ENCODE measurements around the gene RAP1A. TPM values are rescaled to one million over a fixed set of nuclear protein-coding genes. Genes with fewer than 3 reads are reported as not detected.

The RAP1A gene
- polyA plus RNA-seq, 1 of the 3 experiments (the other 2 are of a cell fraction), result 17.7 TPM

- no peaks in the 10 kb centered on the region for H3K9me2 ChIP-seq
- peaks cover 99% of the 10 kb centered on the region for H3K79me2 ChIP-seq (ENCODE audit: insufficient read depth)
- H3K9ac ChIP-seq, result no peak overlapping the region
- peaks cover 57% of the 10 kb centered on the region for H4K20me1 ChIP-seq (ENCODE audit: insufficient read depth)
- DNase-seq, result no peak
- 75% methylated on average over 1 of the region's 1 CpG for WGBS (ENCODE audit: low lambda C conversion rate)
- no peak overlapping the region for H3K27ac ChIP-seq (ENCODE audit: low read depth in 2 of 2, low read length in 1 of 2)
- no peak overlapping the region for H3K4me2 ChIP-seq
- H3K27me3 ChIP-seq (ENCODE audit: insufficient read depth), result no peaks in the 10 kb centered on the region
- CTCF ChIA-PET, result no interaction called here
- TF ChIP-seq, protein P1, sequence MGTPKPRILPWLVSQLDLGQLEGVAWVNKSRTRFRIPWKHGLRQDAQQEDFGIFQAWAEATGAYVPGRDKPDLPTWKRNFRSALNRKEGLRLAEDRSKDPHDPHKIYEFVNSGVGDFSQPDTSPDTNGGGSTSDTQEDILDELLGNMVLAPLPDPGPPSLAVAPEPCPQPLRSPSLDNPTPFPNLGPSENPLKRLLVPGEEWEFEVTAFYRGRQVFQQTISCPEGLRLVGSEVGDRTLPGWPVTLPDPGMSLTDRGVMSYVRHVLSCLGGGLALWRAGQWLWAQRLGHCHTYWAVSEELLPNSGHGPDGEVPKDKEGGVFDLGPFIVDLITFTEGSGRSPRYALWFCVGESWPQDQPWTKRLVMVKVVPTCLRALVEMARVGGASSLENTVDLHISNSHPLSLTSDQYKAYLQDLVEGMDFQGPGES (IDR thresholded peaks at IDR 0.05; ENCODE audit: low read depth, low read length), result no peak
- TF ChIP-seq TCF12 (IDR thresholded peaks at IDR 0.05) (no peak), ZBTB33 (IDR thresholded peaks at IDR 0.05; ENCODE audit: borderline replicate concordance, low read depth) (no peak), NFIC (IDR thresholded peaks at IDR 0.05; ENCODE audit: borderline replicate concordance) (no peak), MXI1 (IDR thresholded peaks at IDR 0.05; ENCODE audit: low read depth, low read length) (no peak), TEAD4 (IDR thresholded peaks at IDR 0.05; ENCODE audit: borderline replicate concordance, insufficient read depth) (no peak), PBX3 (IDR thresholded peaks at IDR 0.05) (no peak), FOXM1 (IDR thresholded peaks at IDR 0.05; ENCODE audit: low read depth) (no peak), SMC3 (IDR thresholded peaks at IDR 0.05; ENCODE audit: low read depth, low read length) (no peak), TAF1 (IDR thresholded peaks at IDR 0.05; ENCODE audit: borderline replicate concordance, low read depth, low read length) (no peak), RXRA (IDR thresholded peaks at IDR 0.05; ENCODE audit: borderline replicate concordance, low read depth) (no peak), POLR2AphosphoS5 (IDR thresholded peaks at IDR 0.05; ENCODE audit: low read depth, low read length) (no peak), GABPA (IDR thresholded peaks at IDR 0.05; ENCODE audit: low read depth) (no peak), SIN3A (IDR thresholded peaks at IDR 0.05; ENCODE audit: borderline replicate concordance, low read depth, low read length) (no peak)
- TF ChIP-seq, protein P2, sequence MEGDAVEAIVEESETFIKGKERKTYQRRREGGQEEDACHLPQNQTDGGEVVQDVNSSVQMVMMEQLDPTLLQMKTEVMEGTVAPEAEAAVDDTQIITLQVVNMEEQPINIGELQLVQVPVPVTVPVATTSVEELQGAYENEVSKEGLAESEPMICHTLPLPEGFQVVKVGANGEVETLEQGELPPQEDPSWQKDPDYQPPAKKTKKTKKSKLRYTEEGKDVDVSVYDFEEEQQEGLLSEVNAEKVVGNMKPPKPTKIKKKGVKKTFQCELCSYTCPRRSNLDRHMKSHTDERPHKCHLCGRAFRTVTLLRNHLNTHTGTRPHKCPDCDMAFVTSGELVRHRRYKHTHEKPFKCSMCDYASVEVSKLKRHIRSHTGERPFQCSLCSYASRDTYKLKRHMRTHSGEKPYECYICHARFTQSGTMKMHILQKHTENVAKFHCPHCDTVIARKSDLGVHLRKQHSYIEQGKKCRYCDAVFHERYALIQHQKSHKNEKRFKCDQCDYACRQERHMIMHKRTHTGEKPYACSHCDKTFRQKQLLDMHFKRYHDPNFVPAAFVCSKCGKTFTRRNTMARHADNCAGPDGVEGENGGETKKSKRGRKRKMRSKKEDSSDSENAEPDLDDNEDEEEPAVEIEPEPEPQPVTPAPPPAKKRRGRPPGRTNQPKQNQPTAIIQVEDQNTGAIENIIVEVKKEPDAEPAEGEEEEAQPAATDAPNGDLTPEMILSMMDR (IDR thresholded peaks at IDR 0.05), result no peak
- TF ChIP-seq, protein P3, sequence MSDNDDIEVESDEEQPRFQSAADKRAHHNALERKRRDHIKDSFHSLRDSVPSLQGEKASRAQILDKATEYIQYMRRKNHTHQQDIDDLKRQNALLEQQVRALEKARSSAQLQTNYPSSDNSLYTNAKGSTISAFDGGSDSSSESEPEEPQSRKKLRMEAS (IDR thresholded peaks at IDR 0.05; ENCODE audit: low read depth), result no peak
- peaks cover 7 to 8% of the 10 kb centered on the region in 2 experiments; a peak in 3 of 4 replicates for H3K4me1 ChIP-seq (ENCODE audit: control insufficient read depth in 1 of 2, insufficient read depth in 2 of 2, low read depth in 1 of 2, low read length in 1 of 2)
- POLR2A ChIA-PET, result no interaction called here
- no peak overlapping the region for H2AFZ ChIP-seq (ENCODE audit: low read depth)
- no peak overlapping the region; a peak in 1 of 4 replicates for H3K4me3 ChIP-seq (ENCODE audit: low read depth in 2 of 2, low read length in 1 of 2)
- peaks cover 6% of the 10 kb centered on the region for H3F3A ChIP-seq (replicated peaks; ENCODE audit: insufficient read depth)
- no peaks in the 10 kb centered on the region for H3K9me3 ChIP-seq
- no peaks in the 10 kb centered on the region for H3K36me3 ChIP-seq (replicated peaks in 1 of 2; ENCODE audit: control insufficient read depth in 1 of 2, insufficient read depth in 2 of 2, low read length in 1 of 2)
Measured at GRCh38 chr1:111625276-111625675, 5.7 kb downstream of the RAP1A start.
